Measurements from ENCODE around the gene TMEM79.

Gene TMEM79

DNA sequence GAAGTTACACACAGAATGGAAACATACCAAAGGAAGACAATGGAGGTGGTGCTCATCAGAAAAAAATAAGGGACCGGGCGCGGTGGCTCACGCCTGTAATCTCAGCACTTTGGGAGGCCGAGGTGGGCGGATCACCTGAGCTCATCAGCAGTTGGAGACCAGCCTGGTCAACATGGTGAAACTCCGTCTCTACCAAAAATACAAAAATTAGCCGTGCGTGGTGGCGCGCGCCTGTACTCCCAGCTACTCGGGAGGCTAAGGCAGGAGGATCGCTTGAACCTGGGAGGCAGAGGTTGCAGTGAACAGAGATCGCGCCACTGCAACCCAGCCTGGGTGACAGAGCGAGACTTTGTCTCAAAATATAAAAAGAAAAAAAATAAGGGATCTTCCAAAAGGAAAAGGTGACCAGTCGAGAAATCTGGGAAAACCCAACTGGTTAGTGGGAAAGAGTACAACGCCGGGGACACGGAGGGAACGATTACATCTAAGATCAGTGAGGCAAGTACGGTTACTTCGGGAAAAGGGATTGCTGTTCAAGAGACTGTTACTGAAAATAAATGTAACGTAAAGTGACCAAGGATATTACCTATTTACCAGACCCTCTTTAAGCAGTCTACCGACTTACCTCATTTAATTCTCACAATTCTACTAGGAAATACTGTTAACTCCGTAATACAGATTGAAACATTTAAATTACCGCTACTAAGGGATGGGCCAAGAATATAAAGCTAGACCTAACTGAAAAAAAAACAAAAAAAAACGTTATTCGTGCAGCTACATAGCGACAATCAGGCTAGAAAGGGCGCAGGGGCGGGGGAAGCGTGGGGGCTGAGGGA is 53.1 kb downstream of the TMEM79 start:
- in situ Hi-C loops (cut with MboI; ENCODE audit: low pct_unique_long_range_greater_than_20kb, low sequenced_read_pairs, unreplicated experiment): no loop called here
- TF ChIP-seq, protein P1, sequence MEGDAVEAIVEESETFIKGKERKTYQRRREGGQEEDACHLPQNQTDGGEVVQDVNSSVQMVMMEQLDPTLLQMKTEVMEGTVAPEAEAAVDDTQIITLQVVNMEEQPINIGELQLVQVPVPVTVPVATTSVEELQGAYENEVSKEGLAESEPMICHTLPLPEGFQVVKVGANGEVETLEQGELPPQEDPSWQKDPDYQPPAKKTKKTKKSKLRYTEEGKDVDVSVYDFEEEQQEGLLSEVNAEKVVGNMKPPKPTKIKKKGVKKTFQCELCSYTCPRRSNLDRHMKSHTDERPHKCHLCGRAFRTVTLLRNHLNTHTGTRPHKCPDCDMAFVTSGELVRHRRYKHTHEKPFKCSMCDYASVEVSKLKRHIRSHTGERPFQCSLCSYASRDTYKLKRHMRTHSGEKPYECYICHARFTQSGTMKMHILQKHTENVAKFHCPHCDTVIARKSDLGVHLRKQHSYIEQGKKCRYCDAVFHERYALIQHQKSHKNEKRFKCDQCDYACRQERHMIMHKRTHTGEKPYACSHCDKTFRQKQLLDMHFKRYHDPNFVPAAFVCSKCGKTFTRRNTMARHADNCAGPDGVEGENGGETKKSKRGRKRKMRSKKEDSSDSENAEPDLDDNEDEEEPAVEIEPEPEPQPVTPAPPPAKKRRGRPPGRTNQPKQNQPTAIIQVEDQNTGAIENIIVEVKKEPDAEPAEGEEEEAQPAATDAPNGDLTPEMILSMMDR (IDR thresholded peaks at IDR 0.05; ENCODE audit: extremely low read depth, insufficient read depth, missing control alignments): no peak
- DNase-seq (ENCODE audit: low spot score): no peak

DNA sequence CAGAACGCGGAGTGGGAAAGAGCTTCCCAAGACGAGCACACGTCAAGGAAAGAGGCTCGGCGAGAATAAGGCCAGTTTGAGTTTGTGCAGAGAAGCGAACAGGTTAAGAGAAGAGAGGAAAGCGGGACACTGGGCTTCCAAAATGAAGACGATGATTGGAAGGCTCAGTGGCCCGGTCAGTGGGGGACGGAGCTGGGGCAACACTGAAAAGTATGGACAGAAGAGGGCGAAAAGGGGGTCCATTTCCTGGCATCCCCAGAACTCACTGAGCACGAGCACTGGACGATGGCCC is 53.7 kb downstream of the TMEM79 start:
- DNase-seq (ENCODE audit: low spot score): no peak
- in situ Hi-C loops (cut with MboI; ENCODE audit: low pct_unique_long_range_greater_than_20kb, low sequenced_read_pairs, unreplicated experiment): no loop called here
- TF ChIP-seq, protein P1 (IDR thresholded peaks at IDR 0.05; ENCODE audit: extremely low read depth, insufficient read depth, missing control alignments): no peak

DNA sequence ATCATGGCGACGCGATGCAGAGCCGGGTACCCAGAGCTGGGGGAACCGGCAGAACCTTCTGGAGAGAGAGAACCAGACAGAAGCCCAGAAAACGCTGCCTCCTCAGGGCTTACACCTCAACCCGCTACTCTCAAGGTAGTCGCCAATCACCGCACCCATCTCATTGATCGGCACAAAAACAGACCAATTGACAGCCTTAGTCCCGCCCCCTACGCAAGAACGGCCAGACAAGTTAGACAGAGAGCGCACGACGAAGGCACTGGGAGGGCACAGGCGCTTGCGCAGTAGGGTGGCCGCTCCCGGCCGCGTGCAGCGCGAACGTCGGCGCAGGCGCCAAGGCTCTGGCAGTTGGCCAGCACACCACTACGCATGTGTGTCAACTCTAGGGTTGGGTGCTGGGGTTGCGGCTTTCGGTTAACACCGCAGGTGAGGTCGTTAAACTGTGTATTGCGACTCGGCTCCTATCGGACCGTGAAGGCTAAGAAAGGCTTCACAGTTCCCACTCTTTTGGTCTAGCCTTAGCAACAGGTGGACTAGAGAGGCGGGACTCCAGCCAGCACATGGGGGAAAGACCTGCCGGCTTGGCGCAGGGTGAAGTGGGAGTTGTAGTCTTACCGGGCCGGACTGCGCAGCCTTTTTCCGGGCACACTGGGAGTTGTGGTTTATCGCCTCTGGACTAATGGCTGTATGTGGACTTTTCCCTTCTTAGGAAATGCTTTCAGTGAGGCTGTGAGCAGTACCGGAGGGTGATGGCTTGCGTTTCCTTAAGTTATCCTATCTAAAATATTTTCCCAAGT is 54.3 kb downstream of the TMEM79 start, which contains the start of the genes CCT3 and TSACC:
TSS of gene CCT3 (minus strand) at position 113 of the 797 bp plus-strand sequence. CDS start at position 5, 108 bp downstream.
TSS of gene TSACC (plus strand) at position 347 of the 797 bp plus-strand sequence. CDS start 1,232 bp downstream, outside the sequence.
- TF ChIP-seq, protein P1 (IDR thresholded peaks at IDR 0.05; ENCODE audit: extremely low read depth, insufficient read depth, missing control alignments): no peak
- in situ Hi-C loops (cut with MboI; ENCODE audit: low pct_unique_long_range_greater_than_20kb, low sequenced_read_pairs, unreplicated experiment): no loop called here

More for the DNA sequence above, 54.3 kb downstream of the TMEM79 start, which contains the start of the genes CCT3 and TSACC:
- peak; percentile 98 for DNase-seq (ENCODE audit: low spot score)
